Esophagus muscularis mucosa (tissue), 4 donors: Measurements from ENCODE around the gene SPINK2. TPM values are rescaled to one million over a fixed set of nuclear protein-coding genes. Genes with fewer than 3 reads are reported as not detected.

Experiments used
- DNase-seq: peaks from one replicate; pipeline ENCODE4 v3.0.0-alpha.2; 2017; ENCODE audit errors: extremely low spot score
- H3K27ac ChIP-seq, 4 donors: fragments of 200-600 bp; sonication (generic); replicated peaks in 1 of 4; 1 replicate in 3 of 4; 2 replicates in 1 of 4; pipeline ENCODE4 v1.5.1; 2016 to 2019; ENCODE audit warnings: mild to moderate bottlenecking in 1 of 4
- H3K27me3 ChIP-seq, 4 donors: fragments of 200-600 bp; sonication (generic); one replicate each; pipeline versions ENCODE4 v1.5.1 to v1.6.0; 2016 to 2019
- H3K36me3 ChIP-seq, 4 donors: fragments of 200-600 bp; sonication (generic); one replicate each; pipeline ENCODE4 v1.5.1; 2016 to 2019
- H3K4me1 ChIP-seq, 4 donors: fragments of 200-600 bp; sonication (generic); one replicate each; pipeline ENCODE4 v1.5.1; 2016 to 2019
- H3K4me3 ChIP-seq, 4 donors: fragments of 200-600 bp; sonication (generic); 1 replicate in 2 of 4; 2 replicates in 2 of 4; pipeline ENCODE4 v1.5.1; 2016 to 2019; ENCODE audit warnings: mild to moderate bottlenecking in 4 of 4, moderate library complexity in 1 of 4
- H3K9me3 ChIP-seq, 4 donors: fragments of 200-600 bp; sonication (generic); 1 replicate in 3 of 4; 2 replicates in 1 of 4; pipeline ENCODE4 v1.5.1; 2016 to 2019
- EP300 ChIP-seq: sonication (generic); formaldehyde crosslinking; IDR thresholded peaks from one replicate; pipeline ENCODE4 v1.6.1; 2017; ENCODE audit warnings: antibody characterized with exemption
- POLR2A ChIP-seq: fragments of 450-650 bp; IDR thresholded peaks from one replicate; pipeline ENCODE4 v1.6.1; 2017; ENCODE audit warnings: antibody characterized with exemption, moderate library complexity, mild to moderate bottlenecking, low read depth
- POLR2AphosphoS5 ChIP-seq, 2 donors: sonication (generic); formaldehyde crosslinking; IDR thresholded peaks; one replicate each; pipeline ENCODE4 v1.6.1; 2017; ENCODE audit warnings: antibody characterized with exemption in 2 of 2
- WGBS: methylation state at CpG from one replicate; pipeline ENCODE4 v1.1.5; 2018; 5-methylcytosine and 5-hydroxymethylcytosine counted together
- intact Hi-C: fragments of 100-400 bp; cut with DNase I; formaldehyde crosslinking; loops from one replicate; pipeline ENCODE4 v1.15.1; 2023
- total RNA-seq, 4 donors: library from RNA; depleted of rRNA; stranded (reverse); fragments of >200 nt; gene quantifications; one replicate each; pipeline versions ENCODE4 v1.1.0 to v1.2.1, GENCODE V29; 2016
- TF ChIP-seq, protein P1 (sequence below), 3 experiments: fragments of 200-600 bp in 2 of 3; fragments of 450-650 bp in 1 of 3; sonication (generic) in 2 of 3; IDR thresholded peaks; one replicate each; pipeline ENCODE4 v1.5.1; 2017 to 2019; ENCODE audit warnings: antibody characterized with exemption in 3 of 3, mild to moderate bottlenecking in 2 of 3, moderate library complexity in 1 of 3

SPINK2 gene
- total RNA-seq, 4 donors from 2014 or later: not detected

DNA sequence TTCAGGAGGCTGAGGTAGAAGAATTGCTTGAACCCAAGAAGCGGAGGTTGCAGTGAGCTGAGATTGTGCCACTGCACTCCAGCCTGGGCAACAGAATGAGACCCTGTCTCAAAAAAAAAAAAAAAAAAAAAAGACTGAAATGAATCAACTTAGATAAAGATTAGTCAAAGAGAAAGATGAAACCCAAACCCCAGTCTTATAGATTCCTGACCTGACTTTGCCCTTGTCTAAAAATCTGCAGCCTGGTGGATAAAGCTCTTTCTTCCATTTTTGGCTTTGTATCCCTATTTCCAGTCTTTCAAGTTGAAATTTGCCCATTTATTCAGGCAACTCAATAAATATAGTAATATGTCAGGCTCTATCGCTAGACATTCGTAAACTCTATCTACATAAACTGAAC, 39.3 kb upstream of the SPINK2 start:
- H3K4me1 ChIP-seq: peaks cover 0 to 6% (median 2%) of the 10 kb centered on the region in 4 donors
- TF ChIP-seq POLR2A (no peak), POLR2AphosphoS5 (IDR thresholded peaks at IDR 0.05) (no peak), EP300 (no peak)
- TF ChIP-seq, protein P1, sequence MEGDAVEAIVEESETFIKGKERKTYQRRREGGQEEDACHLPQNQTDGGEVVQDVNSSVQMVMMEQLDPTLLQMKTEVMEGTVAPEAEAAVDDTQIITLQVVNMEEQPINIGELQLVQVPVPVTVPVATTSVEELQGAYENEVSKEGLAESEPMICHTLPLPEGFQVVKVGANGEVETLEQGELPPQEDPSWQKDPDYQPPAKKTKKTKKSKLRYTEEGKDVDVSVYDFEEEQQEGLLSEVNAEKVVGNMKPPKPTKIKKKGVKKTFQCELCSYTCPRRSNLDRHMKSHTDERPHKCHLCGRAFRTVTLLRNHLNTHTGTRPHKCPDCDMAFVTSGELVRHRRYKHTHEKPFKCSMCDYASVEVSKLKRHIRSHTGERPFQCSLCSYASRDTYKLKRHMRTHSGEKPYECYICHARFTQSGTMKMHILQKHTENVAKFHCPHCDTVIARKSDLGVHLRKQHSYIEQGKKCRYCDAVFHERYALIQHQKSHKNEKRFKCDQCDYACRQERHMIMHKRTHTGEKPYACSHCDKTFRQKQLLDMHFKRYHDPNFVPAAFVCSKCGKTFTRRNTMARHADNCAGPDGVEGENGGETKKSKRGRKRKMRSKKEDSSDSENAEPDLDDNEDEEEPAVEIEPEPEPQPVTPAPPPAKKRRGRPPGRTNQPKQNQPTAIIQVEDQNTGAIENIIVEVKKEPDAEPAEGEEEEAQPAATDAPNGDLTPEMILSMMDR (IDR thresholded peaks at IDR 0.05): no peak
- WGBS: 94% methylated on average over 3 of the region's 3 CpGs
- H3K27ac ChIP-seq: no peak overlapping the region
- H3K4me3 ChIP-seq: no peak overlapping the region
- intact Hi-C loops: no loop called here
- no peak for DNase-seq
- no peaks in the 10 kb centered on the region for H3K9me3 ChIP-seq
- H3K36me3 ChIP-seq: no peaks in the 10 kb centered on the region
- peaks cover 0 to 5% (median 0%) of the 10 kb centered on the region in 4 donors for H3K27me3 ChIP-seq

DNA sequence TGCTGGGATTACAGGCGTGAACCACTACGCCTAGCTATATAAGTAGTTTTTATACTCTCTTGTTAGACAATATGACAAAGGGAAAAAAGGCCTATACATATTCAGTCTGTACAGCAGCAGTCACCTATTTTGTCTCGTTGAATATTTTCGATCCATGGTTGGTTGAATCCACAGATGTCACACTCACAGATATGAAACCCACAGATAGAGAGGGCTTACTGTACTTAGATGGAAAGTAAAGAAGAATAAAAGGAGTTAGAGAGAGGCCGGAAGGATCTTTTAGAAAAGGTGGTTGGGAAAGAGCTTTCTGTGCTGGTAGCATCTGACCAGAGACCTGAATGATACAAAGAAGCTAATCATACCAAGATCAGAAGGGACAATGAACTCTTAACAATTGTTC, 38.3 kb upstream of the SPINK2 start:
- DNase-seq: no peak
- WGBS: 97% methylated on average over 5 of the region's 5 CpGs
- intact Hi-C loops: no loop called here
- no peak overlapping the region for H3K4me3 ChIP-seq
- no peak for TF ChIP-seq POLR2AphosphoS5 (IDR thresholded peaks at IDR 0.05)
- no peak for TF ChIP-seq EP300
- TF ChIP-seq, protein P1 (IDR thresholded peaks at IDR 0.05): no peak
- no peak for TF ChIP-seq POLR2A
- no peak overlapping the region for H3K27ac ChIP-seq
- peaks cover 0 to 6% (median 2%) of the 10 kb centered on the region in 4 donors for H3K4me1 ChIP-seq
- H3K36me3 ChIP-seq: no peaks in the 10 kb centered on the region
- H3K9me3 ChIP-seq: no peaks in the 10 kb centered on the region
- peaks cover 0 to 5% (median 0%) of the 10 kb centered on the region in 4 donors for H3K27me3 ChIP-seq

DNA sequence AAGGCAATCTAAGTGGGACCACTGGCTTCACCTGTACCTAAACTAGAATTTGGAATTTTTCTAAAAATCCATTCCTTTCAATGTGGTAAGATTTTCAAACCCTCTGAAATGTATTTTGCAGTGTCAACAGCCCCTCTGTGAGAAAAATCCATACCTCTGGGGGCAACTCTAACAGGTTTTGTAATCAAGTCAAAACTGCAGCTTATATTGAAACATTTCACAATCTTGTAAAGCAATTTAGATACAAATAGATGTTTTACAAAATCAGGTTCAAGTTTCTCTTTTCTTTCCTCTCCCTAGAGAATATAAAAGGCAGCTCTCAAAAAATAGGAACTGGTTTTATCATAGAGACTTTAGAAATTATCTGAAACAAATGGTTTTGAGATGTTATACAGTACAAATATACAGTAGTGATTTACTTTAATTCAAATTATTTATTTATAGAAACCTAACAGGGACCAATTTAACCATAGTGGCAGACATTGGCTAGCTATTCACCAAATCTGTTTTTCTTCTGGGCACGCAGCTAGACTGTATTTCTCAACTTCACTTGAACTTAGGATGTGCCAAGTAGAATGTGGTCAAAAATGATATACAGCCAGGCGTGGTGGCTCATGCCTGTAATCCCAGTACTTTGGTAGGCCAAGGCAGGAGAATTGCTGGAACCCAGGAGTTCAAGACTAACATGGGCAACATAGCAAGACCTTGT, 36.3 kb upstream of the SPINK2 start:
- 79% methylated on average over 2 of the region's 2 CpGs for WGBS
- Histone ChIP-seq H3K4me1 (peaks cover 0 to 6% (median 2%) of the 10 kb centered on the region in 4 donors), H3K27me3 (peaks cover 0 to 5% (median 0%) of the 10 kb centered on the region in 4 donors), H3K27ac (no peak overlapping the region), H3K4me3 (no peak overlapping the region), H3K9me3 (no peaks in the 10 kb centered on the region), H3K36me3 (no peaks in the 10 kb centered on the region)
- TF ChIP-seq POLR2A (no peak), EP300 (no peak)
- intact Hi-C loops: no loop called here
- DNase-seq: no peak

DNA sequence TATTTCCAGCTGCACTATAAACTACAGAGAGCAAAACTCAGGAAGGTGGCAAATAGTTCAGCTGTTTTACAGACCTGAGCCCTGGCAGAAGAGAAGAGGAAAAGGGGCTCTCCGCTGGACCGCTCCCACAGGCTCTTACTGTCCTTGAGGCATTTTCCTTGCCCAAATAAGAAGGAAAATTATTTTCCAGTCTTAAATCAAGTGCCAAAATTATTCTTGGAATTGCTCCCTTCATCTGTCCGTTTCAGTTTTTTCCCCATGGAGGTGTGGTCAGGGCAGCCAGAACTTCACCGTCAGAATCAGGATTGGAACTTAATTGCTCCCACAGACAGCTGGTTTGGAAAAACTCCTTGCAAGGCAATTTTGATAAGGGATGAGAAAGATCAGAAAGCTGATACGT, 35.2 kb upstream of the SPINK2 start:
- Histone ChIP-seq H3K4me1 (peaks cover 0 to 6% (median 2%) of the 10 kb centered on the region in 4 donors), H3K36me3 (no peaks in the 10 kb centered on the region), H3K4me3 (no peak overlapping the region), H3K9me3 (no peaks in the 10 kb centered on the region), H3K27me3 (peaks cover 0 to 5% (median 0%) of the 10 kb centered on the region in 4 donors), H3K27ac (no peak overlapping the region)
- TF ChIP-seq, protein P1 (IDR thresholded peaks at IDR 0.05): no peak
- TF ChIP-seq EP300 (no peak), POLR2A (no peak), POLR2AphosphoS5 (IDR thresholded peaks at IDR 0.05) (no peak)
- intact Hi-C loops: no loop called here
- DNase-seq: no peak
- 50% methylated on average over 5 of the region's 5 CpGs for WGBS

DNA sequence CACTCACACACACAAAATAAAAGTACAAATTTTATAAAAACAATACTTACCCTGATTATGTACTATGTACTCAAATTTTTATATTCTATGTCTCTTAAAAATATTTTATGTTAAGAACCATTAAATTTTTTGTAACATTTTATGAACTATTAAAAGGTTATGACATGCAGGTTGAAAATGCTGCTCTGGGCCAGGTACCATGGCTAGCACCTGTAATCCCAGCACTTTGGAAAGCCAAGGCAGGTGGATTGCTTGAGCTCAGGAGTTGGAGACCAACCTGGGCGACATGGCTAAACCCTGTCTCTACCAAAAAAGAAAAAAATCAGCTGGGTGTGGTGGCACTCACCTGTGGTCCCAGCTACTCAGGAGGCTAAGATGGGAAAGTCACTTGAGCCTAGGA, 29.4 kb upstream of the SPINK2 start:
- Histone ChIP-seq H3K27me3 (no peaks in the 10 kb centered on the region), H3K9me3 (no peaks in the 10 kb centered on the region), H3K4me1 (no peaks in the 10 kb centered on the region), H3K36me3 (no peaks in the 10 kb centered on the region), H3K27ac (no peak overlapping the region), H3K4me3 (no peak overlapping the region)
- no peak for DNase-seq
- TF ChIP-seq, protein P1 (IDR thresholded peaks at IDR 0.05): no peak
- no peak for TF ChIP-seq POLR2A
- TF ChIP-seq POLR2AphosphoS5 (IDR thresholded peaks at IDR 0.05): no peak
- TF ChIP-seq EP300: no peak
- intact Hi-C loops: no loop called here
- 75% methylated on average over 1 of the region's 1 CpG for WGBS
